ENCODE results near the gene PLD1. TPM values are rescaled to one million over a fixed set of nuclear protein-coding genes. Genes with fewer than 3 reads are reported as not detected.

PLD1 gene
- total RNA-seq, 2 donors from 2014 or later: 9.5 to 15.9 TPM

DNA sequence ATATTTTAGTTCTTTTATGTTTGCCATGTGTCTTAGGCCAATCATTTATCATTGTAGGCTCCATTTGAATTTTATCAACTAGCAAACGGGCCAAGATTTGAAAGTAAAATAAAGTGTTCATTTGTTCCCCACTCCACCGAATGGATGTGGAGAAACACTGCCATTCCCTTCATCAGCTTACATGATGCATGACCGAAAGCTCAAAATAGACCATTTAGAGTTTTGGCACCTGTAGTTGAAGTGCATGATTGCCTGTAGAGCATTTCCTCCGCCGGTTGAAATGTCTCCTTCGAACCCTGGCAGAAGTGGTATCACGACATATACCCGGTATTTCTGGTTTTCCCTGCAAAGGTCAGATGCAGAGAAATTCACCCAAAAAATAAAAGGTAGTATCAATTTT, 165.6 kb downstream of the PLD1 start:
- H3K36me3 Mint-ChIP-seq (ENCODE audit: low read depth): no peaks in the 10 kb centered on the region
- peaks cover 6% of the 10 kb centered on the region for H3K4me1 ChIP-seq (ENCODE audit: control insufficient read depth, insufficient read depth, low read length)

DNA sequence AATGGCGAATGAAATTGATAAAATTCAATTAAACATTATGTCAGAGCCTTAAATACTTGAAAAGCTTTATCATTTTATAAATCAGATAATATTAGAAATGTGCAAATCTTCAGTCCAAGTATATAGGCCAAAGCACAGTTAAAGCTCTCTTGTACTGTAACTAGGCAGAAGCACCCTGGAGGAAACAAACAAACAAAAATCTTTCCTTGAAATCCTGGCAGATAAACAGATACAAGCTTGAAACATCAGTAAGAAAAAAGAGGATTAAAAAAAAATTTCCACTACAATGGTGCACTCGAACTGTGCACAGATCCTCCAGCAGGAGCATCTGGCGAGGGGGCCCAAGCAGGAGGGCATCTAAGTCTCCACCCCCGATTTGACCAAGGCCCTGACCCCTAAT, 166.6 kb downstream of the PLD1 start:
- H3K27ac Mint-ChIP-seq: no peak overlapping the region
- H3K27ac ChIP-seq (ENCODE audit: low read depth, low read length): no peak overlapping the region
- no peaks in the 10 kb centered on the region for H3K36me3 ChIP-seq (ENCODE audit: control insufficient read depth, insufficient read depth, low read length)
- no peaks in the 10 kb centered on the region for H3K27me3 Mint-ChIP-seq (ENCODE audit: insufficient read depth)
- H3K27me3 ChIP-seq (ENCODE audit: control insufficient read depth, insufficient read depth, low read length, poor library complexity, severe bottlenecking): no peaks in the 10 kb centered on the region
- DNase-seq: no peak
- no peak overlapping the region for H3K4me3 ChIP-seq (ENCODE audit: low read length)
- H3K36me3 Mint-ChIP-seq (ENCODE audit: low read depth): no peaks in the 10 kb centered on the region
- peaks cover 19% of the 10 kb centered on the region for H3K4me1 Mint-ChIP-seq
- H3K9ac ChIP-seq (ENCODE audit: extremely low read depth, low read length, poor library complexity, severe bottlenecking): no peak overlapping the region
- no peaks in the 10 kb centered on the region for H3K9me3 ChIP-seq (ENCODE audit: control insufficient read depth, low read length)
- H3K4me3 Mint-ChIP-seq: no peak overlapping the region
- no peaks in the 10 kb centered on the region for H3K9me3 Mint-ChIP-seq
- H3K4me1 ChIP-seq (ENCODE audit: control insufficient read depth, insufficient read depth, low read length): peaks cover 6% of the 10 kb centered on the region
- TF ChIP-seq, protein P1, sequence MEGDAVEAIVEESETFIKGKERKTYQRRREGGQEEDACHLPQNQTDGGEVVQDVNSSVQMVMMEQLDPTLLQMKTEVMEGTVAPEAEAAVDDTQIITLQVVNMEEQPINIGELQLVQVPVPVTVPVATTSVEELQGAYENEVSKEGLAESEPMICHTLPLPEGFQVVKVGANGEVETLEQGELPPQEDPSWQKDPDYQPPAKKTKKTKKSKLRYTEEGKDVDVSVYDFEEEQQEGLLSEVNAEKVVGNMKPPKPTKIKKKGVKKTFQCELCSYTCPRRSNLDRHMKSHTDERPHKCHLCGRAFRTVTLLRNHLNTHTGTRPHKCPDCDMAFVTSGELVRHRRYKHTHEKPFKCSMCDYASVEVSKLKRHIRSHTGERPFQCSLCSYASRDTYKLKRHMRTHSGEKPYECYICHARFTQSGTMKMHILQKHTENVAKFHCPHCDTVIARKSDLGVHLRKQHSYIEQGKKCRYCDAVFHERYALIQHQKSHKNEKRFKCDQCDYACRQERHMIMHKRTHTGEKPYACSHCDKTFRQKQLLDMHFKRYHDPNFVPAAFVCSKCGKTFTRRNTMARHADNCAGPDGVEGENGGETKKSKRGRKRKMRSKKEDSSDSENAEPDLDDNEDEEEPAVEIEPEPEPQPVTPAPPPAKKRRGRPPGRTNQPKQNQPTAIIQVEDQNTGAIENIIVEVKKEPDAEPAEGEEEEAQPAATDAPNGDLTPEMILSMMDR (conservative IDR thresholded peaks at IDR 0.05): no peak
- 57 to 86% methylated on average over 1 to 3 of the region's 4 CpGs for WGBS, 2 experiments (ENCODE audit: insufficient coverage in 1 of 2, insufficient read length in 1 of 2)

More for the DNA sequence above, 165.6 kb downstream of the PLD1 start:
- Histone ChIP-seq H3K27me3 (ENCODE audit: control insufficient read depth, insufficient read depth, low read length, poor library complexity, severe bottlenecking) (no peaks in the 10 kb centered on the region), H3K9me3 (ENCODE audit: control insufficient read depth, low read length) (no peaks in the 10 kb centered on the region), H3K9ac (ENCODE audit: extremely low read depth, low read length, poor library complexity, severe bottlenecking) (no peak overlapping the region), H3K4me3 (ENCODE audit: low read length) (no peak overlapping the region), H3K36me3 (ENCODE audit: control insufficient read depth, insufficient read depth, low read length) (no peaks in the 10 kb centered on the region), H3K27ac (ENCODE audit: low read depth, low read length) (no peak overlapping the region)
- 94 to 98% methylated on average over 8 of the region's 8 CpGs for WGBS, 2 experiments (ENCODE audit: insufficient coverage in 1 of 2, insufficient read length in 1 of 2)
- Mint-ChIP-seq H3K4me1 (peaks cover 19% of the 10 kb centered on the region), H3K27me3 (ENCODE audit: insufficient read depth) (no peaks in the 10 kb centered on the region), H3K27ac (no peak overlapping the region), H3K9me3 (no peaks in the 10 kb centered on the region), H3K4me3 (no peak overlapping the region)
- TF ChIP-seq, protein P1 (conservative IDR thresholded peaks at IDR 0.05): no peak
- no peak for DNase-seq

DNA sequence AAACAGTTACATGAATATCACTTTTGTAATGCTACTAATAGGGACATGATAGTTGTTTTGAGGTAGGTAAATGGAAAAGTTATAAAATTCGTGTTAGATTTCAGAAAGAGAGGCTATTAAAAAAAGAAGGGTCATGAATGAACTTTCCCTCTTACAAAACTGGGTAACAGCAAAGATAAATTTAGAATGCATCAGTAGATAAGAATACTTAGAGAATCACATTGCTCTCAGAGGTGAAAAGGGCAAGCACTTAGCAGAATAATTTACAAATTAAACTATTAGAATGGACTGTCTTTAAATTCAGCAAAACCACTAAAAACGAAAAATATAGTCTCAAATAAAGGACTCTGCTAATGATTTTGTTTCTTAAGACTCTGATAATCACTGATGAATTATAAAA, 167.2 kb downstream of the PLD1 start:
- Histone ChIP-seq H3K4me3 (ENCODE audit: low read length) (no peak overlapping the region), H3K36me3 (ENCODE audit: control insufficient read depth, insufficient read depth, low read length) (no peaks in the 10 kb centered on the region), H3K4me1 (ENCODE audit: control insufficient read depth, insufficient read depth, low read length) (peaks cover 6% of the 10 kb centered on the region), H3K27ac (ENCODE audit: low read depth, low read length) (no peak overlapping the region), H3K27me3 (ENCODE audit: control insufficient read depth, insufficient read depth, low read length, poor library complexity, severe bottlenecking) (no peaks in the 10 kb centered on the region), H3K9me3 (ENCODE audit: control insufficient read depth, low read length) (no peaks in the 10 kb centered on the region), H3K9ac (ENCODE audit: extremely low read depth, low read length, poor library complexity, severe bottlenecking) (no peak overlapping the region)
- H3K36me3 Mint-ChIP-seq (ENCODE audit: low read depth): no peaks in the 10 kb centered on the region
- WGBS, 2 experiments (ENCODE audit: insufficient coverage in 1 of 2, insufficient read length in 1 of 2): 74 to 100% methylated on average over 1 to 2 of the region's 2 CpGs
- H3K27ac Mint-ChIP-seq: no peak overlapping the region
- no peak overlapping the region for H3K4me3 Mint-ChIP-seq
- peaks cover 19% of the 10 kb centered on the region for H3K4me1 Mint-ChIP-seq
- no peaks in the 10 kb centered on the region for H3K9me3 Mint-ChIP-seq
- H3K27me3 Mint-ChIP-seq (ENCODE audit: insufficient read depth): no peaks in the 10 kb centered on the region
- TF ChIP-seq, protein P1 (conservative IDR thresholded peaks at IDR 0.05): no peak
- DNase-seq: no peak

Data from endodermal cell (in vitro differentiated cells).